HG03066 (cell line): ENCODE results near the gene TENT5A.
"Not testable (repeated sequence)": the region's sequence is repeated elsewhere in the genome, so short reads cannot be mapped to it uniquely, and the experiment has no call there.

Experiments used
- ATAC-seq: cut with Tn5 transposase; IDR thresholded peaks from one replicate; pipeline ENCODE4 v1.9.1; 2021; ENCODE audit warnings: low read depth; ENCODE audit not compliant: unreplicated experiment

Gene TENT5A

DNA sequence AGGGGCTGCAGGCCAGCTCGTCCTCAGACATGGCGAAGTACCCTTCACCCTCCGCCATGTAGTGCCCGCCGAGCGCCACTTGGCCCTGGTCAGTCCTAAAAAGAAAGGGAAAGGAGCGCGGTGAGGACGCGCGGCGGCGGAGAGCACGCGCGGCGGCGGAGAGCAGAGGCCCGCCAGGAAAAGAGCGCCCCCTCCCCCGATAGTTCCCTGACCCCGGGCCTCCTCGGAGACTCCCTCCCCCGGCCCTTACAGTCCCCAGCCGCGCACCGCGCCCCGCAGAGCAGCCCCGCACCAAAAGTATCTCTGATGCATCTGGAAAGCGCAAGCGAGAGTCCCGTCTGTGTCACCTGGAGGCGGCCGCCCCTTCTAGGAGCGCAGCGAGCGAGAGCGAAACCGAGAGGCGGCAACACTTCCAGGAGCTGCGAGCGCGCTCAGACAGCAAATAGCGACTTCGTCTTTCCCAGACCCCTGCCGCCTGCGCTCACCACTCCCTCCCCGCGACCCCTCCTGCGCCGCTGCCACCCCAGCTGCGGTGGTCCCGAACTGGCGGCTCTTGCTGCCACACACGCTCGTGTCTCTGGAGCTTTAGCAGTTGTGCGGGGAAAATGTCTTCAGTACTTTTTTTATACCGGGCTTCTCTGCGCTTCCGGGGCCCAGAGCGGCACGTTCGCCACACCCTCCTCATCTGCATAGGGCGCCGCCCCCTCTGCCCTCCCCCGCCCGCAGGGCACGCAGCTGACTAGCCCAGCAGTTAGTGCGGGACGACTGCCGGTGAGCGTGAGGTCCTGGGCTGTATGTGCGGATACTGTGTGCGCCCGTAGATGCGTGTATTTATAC lies at the start of gene TENT5A:
Gene TENT5A, minus strand, starts transcription at position 598 of the 837 bp plus-strand sequence. Its CDS starts 540 bp downstream, at position 58.
- ATAC-seq: peak; percentile 66

DNA sequence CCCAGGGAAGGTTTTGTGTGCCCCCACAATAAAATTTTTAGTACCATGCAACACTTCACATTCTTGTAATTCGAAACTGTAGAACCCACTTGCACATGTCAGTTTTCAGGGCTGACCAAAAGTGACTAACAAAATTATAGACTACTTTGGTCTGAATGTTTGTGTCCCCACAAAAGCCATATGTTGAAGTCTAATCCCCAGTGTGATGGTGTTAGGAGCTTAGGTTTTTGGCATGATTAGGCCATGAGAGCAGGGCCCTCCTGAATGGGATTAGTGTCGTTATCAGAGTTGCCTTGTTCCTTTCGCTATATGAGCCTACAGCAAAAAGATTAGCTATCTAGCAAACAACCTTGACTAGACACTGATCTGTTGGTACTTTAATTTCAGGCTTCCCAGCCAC lies 49.0 kb upstream of the TENT5A start:
- no peak for ATAC-seq

DNA sequence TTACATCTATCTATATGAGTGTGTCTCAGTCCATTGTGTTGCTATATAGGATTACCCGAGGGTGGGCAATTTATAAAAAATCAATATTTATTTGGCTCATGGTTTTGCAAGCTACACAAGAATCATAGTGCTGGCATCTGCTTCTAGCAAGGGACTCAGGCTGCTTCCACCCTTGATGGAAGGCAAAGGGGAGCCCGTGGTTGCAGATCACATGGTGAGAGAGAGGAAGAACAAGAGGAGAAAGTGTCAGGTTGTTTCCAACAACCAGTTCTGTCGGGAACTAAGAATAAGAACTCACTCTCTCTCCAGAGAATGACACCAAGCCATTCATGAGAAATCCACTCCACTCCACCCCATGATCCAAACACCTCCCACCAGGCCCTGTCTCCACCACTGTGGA lies 48.2 kb upstream of the TENT5A start:
- no peak for ATAC-seq

DNA sequence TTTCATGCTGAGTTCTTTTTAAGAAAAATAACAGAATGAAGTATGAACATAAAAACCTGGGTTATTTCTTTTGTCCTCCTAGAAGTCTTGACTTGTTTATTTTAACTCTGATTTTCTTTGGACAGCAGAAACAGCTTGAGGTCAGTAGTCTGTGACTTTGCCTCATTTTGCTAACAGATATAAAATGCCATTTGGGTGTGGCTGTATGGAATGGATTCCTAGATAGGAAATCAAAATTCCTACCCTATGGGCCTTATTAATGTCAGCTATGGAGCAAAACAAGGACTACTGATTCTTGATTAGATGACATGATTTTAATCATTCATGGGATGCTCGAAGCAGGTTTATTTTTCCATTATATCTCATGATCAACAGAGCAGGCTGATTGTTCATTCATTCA lies 46.8 kb upstream of the TENT5A start:
- ATAC-seq: no peak

DNA sequence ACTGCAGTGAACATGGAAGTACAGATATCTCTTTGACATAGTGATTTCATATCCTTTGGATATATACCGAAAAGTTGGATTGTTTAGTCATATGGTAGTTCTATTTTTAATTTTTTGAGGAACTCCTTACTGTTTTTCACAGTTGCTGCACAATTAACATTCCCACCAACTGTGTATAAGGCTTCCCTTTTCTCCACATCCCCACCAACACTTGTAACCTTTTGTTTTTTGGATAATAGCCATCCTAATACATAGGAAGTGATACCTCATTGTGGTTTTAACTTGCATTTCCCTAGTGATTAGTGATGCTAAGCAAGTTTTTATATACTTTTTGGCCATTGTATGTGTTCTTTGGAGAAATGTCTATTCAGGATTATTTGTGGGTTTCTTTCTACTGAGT lies 45.1 kb upstream of the TENT5A start:
- ATAC-seq: no peak

DNA sequence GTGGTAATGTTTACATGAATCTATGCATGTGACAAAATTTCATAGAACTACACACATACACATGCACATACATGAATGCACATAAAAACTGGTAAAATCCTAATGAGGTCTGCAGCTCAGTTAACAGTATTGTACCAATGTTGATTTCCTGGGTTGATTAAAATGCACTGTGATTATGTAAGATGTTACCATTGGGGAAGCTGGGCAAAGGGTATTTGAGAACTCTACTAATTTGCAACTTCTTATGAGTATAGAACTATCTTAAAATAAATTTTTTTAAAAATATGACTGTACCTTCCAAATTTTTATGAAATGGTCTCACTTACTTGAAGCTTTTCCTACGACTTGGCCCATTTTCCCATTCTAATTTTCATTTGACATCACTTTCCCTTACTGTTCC lies 43.4 kb upstream of the TENT5A start:
- ATAC-seq: no peak

DNA sequence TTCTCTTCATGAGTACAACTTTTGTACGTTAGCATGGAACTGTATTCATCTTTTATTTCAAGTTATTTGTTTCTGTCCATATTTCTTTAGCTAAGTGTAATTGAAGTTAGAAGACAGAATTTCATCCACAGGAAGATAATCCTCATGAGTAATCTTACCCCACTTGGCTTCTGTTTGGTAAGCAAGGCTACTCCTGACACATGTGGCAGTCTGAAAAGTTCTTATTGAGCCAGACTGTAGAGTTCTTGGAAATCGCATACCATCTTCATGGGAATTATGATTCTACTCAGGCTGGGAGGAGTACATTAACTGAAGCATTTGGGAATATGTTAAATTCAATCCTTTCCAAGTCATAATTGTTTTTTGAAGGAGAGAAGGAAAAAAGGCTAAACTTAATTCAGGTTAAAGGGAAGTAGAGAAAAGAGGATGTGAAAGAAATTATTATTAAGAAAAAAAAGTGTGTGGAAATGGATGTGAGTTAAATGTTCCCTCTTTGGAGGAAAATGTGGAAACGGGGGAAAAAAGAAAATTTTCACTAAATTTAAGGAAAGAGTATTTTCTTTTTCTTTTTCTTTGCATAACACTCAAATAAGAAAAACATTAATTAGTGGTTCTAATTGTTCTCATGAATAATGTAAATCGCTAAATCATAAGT lies 41.5 kb upstream of the TENT5A start:
- ATAC-seq: no peak

DNA sequence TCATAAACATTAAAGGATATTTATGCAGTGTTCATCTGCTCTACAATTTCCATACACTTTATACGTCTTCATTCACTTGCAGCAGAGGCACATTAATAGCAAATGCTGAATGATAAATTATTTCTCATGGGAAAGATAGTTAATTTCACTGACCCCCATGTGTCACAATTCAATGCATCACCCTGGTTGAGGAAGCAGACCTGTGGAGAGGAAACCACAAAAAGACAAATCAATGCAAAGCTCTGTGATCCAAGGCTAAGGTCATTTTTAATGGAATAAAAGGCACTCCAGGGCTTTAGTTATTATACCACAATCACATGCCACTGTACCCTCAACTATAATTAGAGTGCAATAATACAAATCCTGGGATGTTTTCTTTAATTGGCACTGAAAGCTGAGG lies 40.3 kb upstream of the TENT5A start:
- ATAC-seq: no peak

DNA sequence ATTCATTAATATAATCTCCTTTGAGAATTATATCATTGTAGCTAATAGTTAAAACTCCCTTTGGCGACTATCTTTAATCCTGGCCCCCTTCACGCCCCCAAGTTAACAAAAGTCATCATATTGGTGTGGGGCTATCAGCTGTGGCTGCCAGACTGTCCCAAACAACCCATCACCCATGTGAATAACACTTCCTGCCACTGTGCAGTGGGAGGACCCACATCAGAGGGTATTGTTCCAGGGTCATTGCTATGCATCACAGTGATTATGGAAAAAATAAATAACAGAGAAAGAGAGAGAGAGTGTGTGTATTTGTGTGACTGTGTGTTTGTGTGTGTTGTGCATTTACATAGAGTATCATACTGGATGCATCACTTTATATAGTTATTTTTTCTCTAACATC lies 39.3 kb upstream of the TENT5A start:
- no peak for ATAC-seq

DNA sequence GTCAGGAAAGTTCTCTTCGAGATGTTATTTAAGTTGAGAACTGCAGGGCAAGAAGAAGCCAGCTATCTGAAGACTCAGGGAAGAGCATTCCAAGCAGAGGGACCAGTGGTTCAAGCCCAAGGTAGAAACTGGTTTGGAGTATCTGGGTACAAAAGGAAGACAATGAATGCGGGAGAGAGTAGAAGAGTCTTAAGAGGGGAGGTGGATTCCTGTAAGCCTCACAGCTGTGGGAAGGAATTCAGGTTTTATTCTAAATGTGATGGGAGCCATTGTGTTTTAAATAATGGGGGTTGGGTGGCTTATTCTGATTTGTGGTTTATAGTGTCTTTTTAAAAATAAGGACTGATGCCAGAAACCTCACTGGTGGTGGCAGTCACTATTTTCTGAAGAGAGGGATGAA lies 37.6 kb upstream of the TENT5A start:
- ATAC-seq: no peak

DNA sequence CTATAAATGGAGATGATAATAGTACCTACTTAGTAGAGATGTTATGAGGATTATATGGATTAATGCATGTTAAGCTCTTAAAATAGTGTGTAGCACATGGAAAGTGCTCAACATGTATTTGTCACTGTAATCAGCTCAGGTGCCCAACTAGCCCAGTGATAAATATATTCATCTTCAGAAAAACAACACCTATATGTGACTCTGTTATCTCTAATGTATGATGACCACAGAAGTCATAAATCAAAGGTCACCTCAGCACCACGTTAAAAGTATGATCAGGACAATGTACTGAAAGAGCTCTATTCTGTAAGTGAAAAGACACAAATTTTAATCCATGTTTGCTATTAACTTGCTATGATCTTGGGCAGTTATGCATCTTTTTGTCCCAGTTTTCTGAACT lies 36.8 kb upstream of the TENT5A start:
- ATAC-seq: no peak

DNA sequence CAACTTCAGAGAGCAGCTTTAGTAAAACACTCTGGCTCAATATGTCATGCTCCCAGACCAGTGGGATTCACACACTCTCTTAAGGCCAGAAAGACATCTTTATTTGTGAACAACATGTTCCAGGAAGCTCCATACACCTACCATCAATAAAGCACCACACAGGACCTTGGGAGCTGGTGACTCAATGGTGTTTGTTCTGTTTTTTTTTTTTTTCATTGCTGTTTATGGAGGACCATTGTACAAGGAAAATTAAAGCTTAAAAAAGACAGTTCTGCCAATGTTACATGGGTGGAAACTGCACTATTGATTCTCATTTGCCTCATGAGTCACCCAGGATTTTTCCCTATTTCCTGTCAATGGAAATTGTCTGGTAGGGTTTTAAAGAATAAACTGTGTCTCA lies 36.3 kb upstream of the TENT5A start:
- no peak for ATAC-seq

DNA sequence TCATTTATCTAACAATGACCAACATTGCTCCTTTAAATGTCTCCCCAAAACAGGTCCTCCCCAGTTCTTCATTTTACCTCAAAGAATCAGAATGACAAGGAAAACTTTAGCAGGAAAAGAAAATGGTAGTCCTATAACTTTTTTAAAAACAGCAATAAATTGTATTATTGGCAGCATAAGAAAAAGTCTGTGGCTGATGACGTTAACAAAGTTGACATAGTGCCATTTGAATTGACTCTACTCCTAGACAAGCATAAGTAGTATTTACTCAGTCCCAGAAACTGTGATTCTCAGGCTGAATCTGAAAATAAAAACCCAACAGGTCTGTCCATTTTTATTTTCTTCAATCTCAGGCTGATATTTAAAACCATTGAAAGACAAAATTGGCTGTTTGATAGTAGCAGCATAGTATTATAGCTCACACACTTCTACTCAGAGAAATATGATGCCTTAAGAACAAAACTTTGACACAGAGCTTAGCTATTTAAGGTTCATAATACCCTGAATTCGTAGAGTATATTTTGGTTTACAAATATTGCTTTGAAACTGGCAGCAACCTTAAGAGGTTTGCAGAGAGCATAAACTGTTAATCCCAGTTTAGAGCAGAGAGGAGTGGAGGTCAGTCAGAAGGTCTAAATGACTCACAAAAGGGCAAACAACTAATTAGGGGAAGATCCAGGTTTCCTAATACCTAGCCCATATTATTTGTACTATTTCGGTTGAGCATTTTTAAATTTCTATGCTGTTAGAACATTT lies 35.0 kb upstream of the TENT5A start:
- ATAC-seq: no peak

DNA sequence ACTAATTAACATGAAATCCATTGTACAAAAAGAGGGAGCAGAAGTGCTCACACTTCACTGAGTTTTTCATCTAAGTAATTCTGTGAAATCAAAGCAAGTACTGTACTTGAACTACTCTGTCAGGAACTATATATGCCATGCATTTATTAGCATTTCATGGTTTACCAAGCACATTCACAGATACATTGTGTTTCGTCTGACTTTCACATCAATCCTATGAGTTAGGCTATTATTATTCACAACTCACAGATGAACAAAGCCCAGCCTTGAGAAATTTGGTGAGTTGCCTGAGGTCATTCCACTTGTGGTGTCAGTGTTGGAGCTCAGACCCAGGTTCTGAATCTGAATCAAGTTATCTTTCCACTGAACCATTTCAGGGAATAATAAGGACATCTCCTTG lies 33.7 kb upstream of the TENT5A start:
- no peak for ATAC-seq

DNA sequence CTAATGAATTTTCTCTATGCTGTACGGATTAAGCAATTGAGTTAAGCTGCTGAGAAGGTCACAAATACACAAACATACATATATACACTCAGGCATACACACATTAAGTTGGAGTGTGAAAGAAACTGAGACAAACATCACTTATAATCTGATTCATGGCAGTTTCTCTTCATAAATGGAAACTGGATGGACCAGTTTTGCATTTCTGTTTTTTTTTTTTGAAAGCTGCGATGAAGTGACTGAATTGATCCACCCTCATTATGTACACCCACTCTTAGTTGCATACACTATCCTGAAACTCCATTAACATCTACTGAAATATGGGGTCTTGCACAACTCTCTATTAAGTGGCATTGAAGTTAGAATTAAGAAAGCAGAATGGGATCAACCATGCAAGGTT lies 32.9 kb upstream of the TENT5A start:
- ATAC-seq: no peak

DNA sequence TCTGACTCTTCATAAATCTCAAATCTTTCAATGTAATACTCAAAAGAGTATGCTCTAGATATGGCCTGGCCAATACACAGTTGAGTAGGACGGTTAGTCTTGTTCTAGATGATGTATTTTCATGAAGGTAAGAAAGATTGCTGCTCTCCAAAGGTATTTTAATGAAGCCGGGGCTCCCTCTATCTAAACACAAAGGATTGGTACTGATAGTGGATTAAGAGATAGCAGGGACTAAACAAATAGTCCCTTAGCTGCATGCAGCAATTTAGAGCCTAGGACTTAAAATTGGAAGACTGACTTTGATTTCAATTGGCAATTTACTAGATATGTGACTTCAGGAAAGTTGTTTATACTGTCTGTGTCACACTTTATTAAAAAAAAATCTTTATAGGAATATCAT lies 31.4 kb upstream of the TENT5A start:
- ATAC-seq: no peak

DNA sequence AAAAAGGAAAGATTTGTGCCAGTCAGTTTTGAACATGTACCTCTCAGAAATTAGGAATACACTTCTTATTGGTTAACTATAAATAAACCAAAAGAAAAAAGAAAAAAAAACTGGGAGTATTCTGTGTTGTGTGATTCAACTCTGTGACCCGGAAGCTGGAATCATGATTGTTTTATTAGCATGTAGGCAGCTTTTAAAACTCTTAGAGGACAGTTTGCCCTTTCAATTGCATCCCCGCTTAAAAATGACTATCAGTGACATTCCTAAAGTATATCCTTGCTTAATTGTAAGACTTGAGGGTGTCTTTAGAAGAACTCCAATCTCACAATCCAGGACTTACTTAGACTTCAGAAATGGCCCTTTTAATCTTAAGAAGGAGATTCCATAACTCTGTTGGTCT lies 29.1 kb upstream of the TENT5A start:
- no peak for ATAC-seq

DNA sequence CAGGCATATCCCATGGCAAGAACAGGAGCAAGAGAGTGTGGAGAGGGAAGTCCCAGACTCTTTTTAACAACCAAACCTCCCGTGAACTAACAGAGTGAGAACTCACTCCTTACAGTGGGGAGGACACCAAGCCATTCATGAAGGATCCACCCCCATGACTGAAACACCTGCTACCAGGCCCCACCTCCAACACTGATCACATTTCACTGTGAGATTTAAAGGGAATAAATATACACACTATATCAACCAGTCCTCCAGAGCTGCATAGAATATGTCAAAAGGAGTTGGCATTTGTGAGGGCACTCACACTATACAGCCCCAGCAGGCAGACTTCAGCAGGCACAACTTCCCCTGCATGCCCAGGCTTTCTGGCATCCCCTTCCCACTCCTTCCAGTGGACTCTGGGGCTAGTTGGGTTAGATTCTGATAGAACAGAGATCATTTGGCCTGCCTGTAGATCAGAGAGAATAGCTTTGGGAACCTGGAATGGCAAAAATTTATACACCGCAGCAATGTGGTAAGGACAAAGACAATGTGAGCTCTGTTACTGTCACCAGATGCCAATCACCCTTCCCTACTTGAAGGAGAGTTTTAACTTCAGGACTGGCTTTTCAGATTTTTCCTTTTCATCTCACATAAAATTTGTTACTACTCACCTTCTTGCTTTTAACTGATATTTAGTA lies 25.2 kb upstream of the TENT5A start:
- no peak for ATAC-seq

DNA sequence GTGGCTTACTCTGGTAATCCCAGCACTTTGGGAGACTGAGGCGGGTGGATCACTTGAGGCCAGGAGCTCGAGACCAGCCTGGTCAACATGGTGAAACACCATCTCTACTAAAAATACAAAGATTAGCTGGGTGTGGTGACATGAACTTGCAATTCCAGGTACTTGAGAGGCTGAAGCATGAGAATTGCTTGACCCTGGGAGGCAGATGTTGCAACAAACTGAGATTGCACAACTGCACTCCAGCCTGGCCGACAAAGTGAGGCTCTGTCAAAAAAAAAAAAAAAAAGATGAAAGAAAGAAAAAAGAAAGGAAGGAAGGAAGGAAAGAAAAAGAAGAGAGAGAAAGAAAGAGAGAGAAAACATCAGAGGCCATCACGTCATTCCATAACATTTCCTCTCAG lies 23.7 kb upstream of the TENT5A start:
- ATAC-seq: not testable (repeated sequence)

DNA sequence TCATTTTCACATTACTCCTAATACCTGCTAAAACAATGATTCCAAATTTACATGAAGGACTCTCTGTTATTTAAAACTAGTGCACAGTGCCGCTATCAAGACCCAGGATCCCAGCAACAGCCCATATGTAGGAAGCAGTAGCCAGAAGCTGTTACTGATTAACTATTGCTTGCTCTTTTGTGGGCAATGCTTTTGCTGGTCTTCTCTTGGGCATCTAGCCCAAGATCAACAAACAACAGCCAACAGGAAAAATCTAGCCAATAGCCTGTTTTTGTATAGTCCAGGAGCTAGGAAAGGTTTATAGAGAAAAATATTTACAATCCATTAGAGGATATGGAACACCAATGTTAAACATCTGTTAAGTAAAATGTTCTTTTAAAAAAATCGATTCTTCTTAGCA lies 22.1 kb upstream of the TENT5A start:
- no peak for ATAC-seq

DNA sequence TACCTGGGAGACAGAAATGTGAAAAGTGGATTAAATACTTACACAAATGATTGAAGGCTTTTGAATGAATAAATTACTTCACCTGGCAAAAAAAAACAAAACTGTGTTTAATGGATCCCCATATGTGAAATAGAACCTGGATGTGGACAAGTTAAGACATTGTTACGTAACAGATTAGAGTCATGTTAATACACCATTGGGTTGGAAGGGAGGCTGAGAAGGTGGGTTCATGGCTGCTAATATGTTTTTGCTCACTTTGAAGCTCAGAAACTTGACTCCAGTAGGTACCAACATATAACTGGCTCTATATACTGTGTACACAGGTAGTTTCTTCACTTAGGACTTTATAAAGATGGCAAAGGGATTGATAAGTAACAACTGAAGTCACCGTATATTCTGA lies 21.4 kb upstream of the TENT5A start:
- ATAC-seq: no peak
